WTC11 (cell line): ENCODE data around the gene MED22. TPM values are rescaled to one million over a fixed set of nuclear protein-coding genes. Genes with fewer than 3 reads are reported as not detected.

Source experiments
- ATAC-seq: fragments of 200-7000 bp; cut with Tn5 transposase; 2 replicates; pipeline ENCODE4 v1.10.0; 2021; ENCODE audit warnings: mild to moderate bottlenecking, moderate library complexity
- CTCF ChIA-PET: fragments of 300-600 bp; sonication (Branson Sonifier 250); formaldehyde crosslinking; loops from one replicate; lab custom pipeline; 2021; ENCODE audit warnings: antibody characterized with exemption; lab: Charles Lee
- POLR2A ChIA-PET: fragments of 350-600 bp; sonication (Branson Sonifier 250); formaldehyde crosslinking; loops from one replicate; lab custom pipeline; 2021; ENCODE audit warnings: antibody characterized with exemption; lab: Charles Lee
- DNase-seq: peaks from one replicate; pipeline ENCODE4 v3.0.0; 2021; ENCODE audit warnings: low spot score
- H3K27ac Mint-ChIP-seq: 2 replicates; pipeline ENCODE4 v1.8.0; 2021; ENCODE audit warnings: mixed read lengths
- H3K27me3 Mint-ChIP-seq: 2 replicates; pipeline ENCODE4 v1.8.0; 2021; ENCODE audit warnings: low read depth, mild to moderate bottlenecking, moderate library complexity, mixed read lengths
- H3K36me3 Mint-ChIP-seq: 2 replicates; pipeline ENCODE4 v1.8.0; 2021; ENCODE audit warnings: mixed read lengths
- H3K4me1 Mint-ChIP-seq: 2 replicates; pipeline ENCODE4 v1.8.0; 2022; ENCODE audit warnings: mixed read lengths
- H3K4me3 Mint-ChIP-seq: 2 replicates; pipeline ENCODE4 v1.8.0; 2021; ENCODE audit warnings: mild to moderate bottlenecking, moderate library complexity, mixed read lengths
- H3K9me3 Mint-ChIP-seq: 2 replicates; pipeline ENCODE4 v1.8.0; 2021; ENCODE audit warnings: mixed read lengths
- AR ChIP-seq: fragments of 250-450 bp; sonication (Bioruptor Pico); IDR thresholded peaks from 2 replicates; pipeline ENCODE4 v1.9.0; 2021; ENCODE audit warnings: mild to moderate bottlenecking
- ATF2 ChIP-seq: sonication (generic); formaldehyde crosslinking; IDR thresholded peaks from 2 replicates; pipeline ENCODE4 v1.8.1; 2022; ENCODE audit warnings: low read depth, missing genetic modification reagents, borderline replicate concordance
- FOXP4 ChIP-seq: sonication (generic); formaldehyde crosslinking; IDR thresholded peaks from 2 replicates; pipeline ENCODE4 v1.8.0; 2022; ENCODE audit warnings: mild to moderate bottlenecking, missing genetic modification reagents
- GABPB1 ChIP-seq: sonication (generic); formaldehyde crosslinking; IDR thresholded peaks from 2 replicates; pipeline ENCODE4 v1.8.1; 2023; ENCODE audit warnings: mild to moderate bottlenecking, missing genetic modification reagents
- MAX ChIP-seq: sonication (generic); formaldehyde crosslinking; IDR thresholded peaks from 2 replicates; pipeline ENCODE4 v1.8.0; 2022; ENCODE audit warnings: mild to moderate bottlenecking, missing genetic modification reagents
- MYBL2 ChIP-seq: sonication (generic); formaldehyde crosslinking; IDR thresholded peaks from 2 replicates; pipeline ENCODE4 v1.8.1; 2023; ENCODE audit warnings: mild to moderate bottlenecking, moderate library complexity, missing genetic modification reagents
- NFATC4 ChIP-seq: fragments of 250-450 bp; sonication (Bioruptor Pico); IDR thresholded peaks from 2 replicates; pipeline ENCODE4 v1.9.0; 2021; ENCODE audit warnings: mild to moderate bottlenecking
- PRRX2 ChIP-seq: fragments of 250-450 bp; sonication (Bioruptor Pico); IDR thresholded peaks from 2 replicates; pipeline ENCODE4 v1.8.0; 2021; ENCODE audit warnings: mild to moderate bottlenecking
- USF2 ChIP-seq: sonication (generic); formaldehyde crosslinking; IDR thresholded peaks from 2 replicates; pipeline ENCODE4 v1.8.1; 2023; ENCODE audit warnings: mild to moderate bottlenecking, missing genetic modification reagents, moderate library complexity
- ZNF232 ChIP-seq: sonication (generic); formaldehyde crosslinking; IDR thresholded peaks from 2 replicates; pipeline ENCODE4 v1.8.0; 2022; ENCODE audit warnings: mild to moderate bottlenecking, missing genetic modification reagents
- ZNF532 ChIP-seq: fragments of 250-450 bp; sonication (Bioruptor Pico); IDR thresholded peaks from 2 replicates; pipeline ENCODE4 v1.9.0; 2021; ENCODE audit warnings: mild to moderate bottlenecking, borderline replicate concordance
- total RNA-seq: library from RNA; stranded (reverse); gene quantifications from 3 replicates; pipeline ENCODE4 v1.2.3, GENCODE V29; 2021

Gene MED22
- total RNA-seq, 1 experiment from 2014 or later: 59.5 TPM

- 0 out of 2 replicates have a peak, but pooled peaks have one; percentile 7 for TF ChIP-seq FOXP4 (CRISPR knock-in tag)
- peak; percentile 74; the same call in 1 of the 2 replicates for TF ChIP-seq NFATC4 (CRISPR knock-in tag)
- TF ChIP-seq ZNF232 (CRISPR knock-in tag): no peak
- TF ChIP-seq PRRX2 (CRISPR knock-in tag): no peak
- TF ChIP-seq AR (CRISPR knock-in tag): no peak
- TF ChIP-seq ZNF532 (CRISPR knock-in tag): no peak
- TF ChIP-seq USF2 (CRISPR knock-in tag): no peak
- no peak for TF ChIP-seq ATF2 (CRISPR knock-in tag)
- no peak for TF ChIP-seq MAX (CRISPR knock-in tag)
These were observed 1.0 kb upstream of the MED22 start (continued) for GRCh38 chr9:133348718-133349573.

GRCh38 chr9:133347515-133347984 is 381 bp downstream of the MED22 start:
- no peak overlapping the region for H3K27ac Mint-ChIP-seq
- no peaks in the 10 kb centered on the region; the same call in 1 of the 2 replicates for H3K27me3 Mint-ChIP-seq
- peak; percentile 34 for DNase-seq
- H3K36me3 Mint-ChIP-seq: peaks cover 76% of the 10 kb centered on the region
- H3K4me3 Mint-ChIP-seq: peak overlapping the region; percentile 99
- no peak for TF ChIP-seq MYBL2 (CRISPR knock-in tag)
- TF ChIP-seq GABPB1 (CRISPR knock-in tag): 0 out of 2 replicates have a peak, but pooled peaks have one; percentile 9
- H3K9me3 Mint-ChIP-seq: no peaks in the 10 kb centered on the region
- CTCF ChIA-PET: interaction anchor here (1.0 to 1.7 kb wide), 6 partner anchors 9 to 161 kb away, joined by 3 to 8 read pairs (median 3); partner anchors contain the start of genes SURF1 and SURF2
- H3K4me1 Mint-ChIP-seq: peaks cover 26% of the 10 kb centered on the region
- peak; percentile 14 for ATAC-seq
- POLR2A ChIA-PET: interaction anchor here (0.6 to 2.0 kb wide), 7 partner anchors 8 to 132 kb away, joined by 3 to 10 read pairs (median 3); partner anchors contain the start of genes CACFD1, SLC2A6, SURF1 and SURF2
